Peyer's patch (tissue), 4 donors: Measurements from ENCODE around the gene TNRC6B.

Experiments used
- POLR2A ChIP-seq, 2 donors: fragments of 450-650 bp; IDR thresholded peaks; one replicate each; pipeline ENCODE4 v1.5.1; 2017; ENCODE audit warnings: antibody characterized with exemption in 2 of 2, mild to moderate bottlenecking in 2 of 2, moderate library complexity in 2 of 2
- TF ChIP-seq, protein P1 (sequence below), 6 experiments: fragments of 450-650 bp in 4 of 6; fragments of 200-600 bp in 2 of 6; sonication (generic) in 1 of 6; IDR thresholded peaks; one replicate each; pipeline ENCODE4 v1.5.1; 2017 to 2019; ENCODE audit warnings: antibody characterized with exemption in 6 of 6, mild to moderate bottlenecking in 3 of 6, moderate library complexity in 1 of 6

DNA sequence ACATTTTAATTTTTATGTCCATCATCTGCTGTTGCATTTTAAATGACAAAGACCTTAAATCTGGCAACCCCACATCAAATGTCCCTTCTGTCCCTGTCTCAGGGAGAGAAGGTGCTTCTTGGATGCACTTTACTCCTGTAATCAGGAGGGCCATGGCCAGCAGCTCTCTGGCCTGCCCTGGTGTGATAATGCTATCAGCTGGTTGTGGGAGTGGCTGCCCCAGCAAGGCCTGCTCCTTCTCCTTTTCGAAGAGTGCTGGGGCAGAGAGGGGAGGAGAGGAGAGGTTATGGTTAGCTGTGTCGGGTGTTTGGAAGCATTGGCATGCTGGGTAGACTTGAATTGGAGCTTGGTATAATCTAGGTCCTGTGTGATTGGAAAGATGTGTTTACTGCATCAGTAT, 12.8 kb downstream of the TNRC6B start:
- TF ChIP-seq, protein P1, sequence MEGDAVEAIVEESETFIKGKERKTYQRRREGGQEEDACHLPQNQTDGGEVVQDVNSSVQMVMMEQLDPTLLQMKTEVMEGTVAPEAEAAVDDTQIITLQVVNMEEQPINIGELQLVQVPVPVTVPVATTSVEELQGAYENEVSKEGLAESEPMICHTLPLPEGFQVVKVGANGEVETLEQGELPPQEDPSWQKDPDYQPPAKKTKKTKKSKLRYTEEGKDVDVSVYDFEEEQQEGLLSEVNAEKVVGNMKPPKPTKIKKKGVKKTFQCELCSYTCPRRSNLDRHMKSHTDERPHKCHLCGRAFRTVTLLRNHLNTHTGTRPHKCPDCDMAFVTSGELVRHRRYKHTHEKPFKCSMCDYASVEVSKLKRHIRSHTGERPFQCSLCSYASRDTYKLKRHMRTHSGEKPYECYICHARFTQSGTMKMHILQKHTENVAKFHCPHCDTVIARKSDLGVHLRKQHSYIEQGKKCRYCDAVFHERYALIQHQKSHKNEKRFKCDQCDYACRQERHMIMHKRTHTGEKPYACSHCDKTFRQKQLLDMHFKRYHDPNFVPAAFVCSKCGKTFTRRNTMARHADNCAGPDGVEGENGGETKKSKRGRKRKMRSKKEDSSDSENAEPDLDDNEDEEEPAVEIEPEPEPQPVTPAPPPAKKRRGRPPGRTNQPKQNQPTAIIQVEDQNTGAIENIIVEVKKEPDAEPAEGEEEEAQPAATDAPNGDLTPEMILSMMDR (IDR thresholded peaks at IDR 0.05) = no peak
- no peak for TF ChIP-seq POLR2A (IDR thresholded peaks at IDR 0.05)
